ENCODE data around the gene FOXK2. TPM values are rescaled to one million over a fixed set of nuclear protein-coding genes. Genes with fewer than 3 reads are reported as not detected.

Gene FOXK2
- total and polyA plus RNA-seq, 2 experiments from 2014 or later, result 30.2 to 37.7 TPM

DNA sequence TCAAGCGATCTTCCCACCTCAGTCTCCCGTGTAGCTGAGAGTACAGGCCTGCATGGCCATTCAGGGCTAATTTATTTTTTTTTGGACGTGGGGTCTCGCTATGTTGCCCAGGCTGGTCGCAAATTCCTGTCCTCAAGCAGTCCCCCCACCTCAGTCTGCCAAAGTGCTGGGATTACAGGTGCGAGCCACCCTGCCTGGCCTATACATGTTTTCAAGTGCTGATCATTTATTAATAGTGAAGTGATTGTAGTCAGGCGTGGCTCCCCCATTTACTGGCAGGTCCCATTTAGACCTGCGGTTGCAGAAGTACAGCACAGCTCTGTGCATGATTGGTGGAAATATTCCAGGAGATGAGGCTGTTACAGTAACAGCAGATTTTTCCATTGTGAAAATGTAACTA, 8.4 kb downstream of the FOXK2 start:
- no peaks in the 10 kb centered on the region for H3K9me2 ChIP-seq (replicated peaks; ENCODE audit: insufficient read depth)
- H3K4me3 ChIP-seq, result no peak overlapping the region
- no peak overlapping the region for H3K27ac ChIP-seq
- no peak overlapping the region for H3K4me2 ChIP-seq
- 92% methylated on average over 8 of the region's 8 CpGs for WGBS (ENCODE audit: low lambda C conversion rate, missing lambda C conversion rate)
- no peaks in the 10 kb centered on the region for H3K36me3 ChIP-seq (replicated peaks; ENCODE audit: insufficient read depth, low read depth)
- no peaks in the 10 kb centered on the region for H3K27me3 ChIP-seq
- DNase-seq (ENCODE audit: low spot score), result no peak
- no peak overlapping the region for H2AFZ ChIP-seq
- peaks cover 100% of the 10 kb centered on the region for H3K79me2 ChIP-seq
- H3K9me3 ChIP-seq (ENCODE audit: low read depth), result no peaks in the 10 kb centered on the region
- peaks cover 98% of the 10 kb centered on the region for H4K20me1 ChIP-seq (ENCODE audit: insufficient read depth, poor library complexity, severe bottlenecking)
- TF ChIP-seq EZH2 (IDR thresholded peaks at IDR 0.05; ENCODE audit: borderline replicate concordance), result no peak
- TF ChIP-seq, protein P1, sequence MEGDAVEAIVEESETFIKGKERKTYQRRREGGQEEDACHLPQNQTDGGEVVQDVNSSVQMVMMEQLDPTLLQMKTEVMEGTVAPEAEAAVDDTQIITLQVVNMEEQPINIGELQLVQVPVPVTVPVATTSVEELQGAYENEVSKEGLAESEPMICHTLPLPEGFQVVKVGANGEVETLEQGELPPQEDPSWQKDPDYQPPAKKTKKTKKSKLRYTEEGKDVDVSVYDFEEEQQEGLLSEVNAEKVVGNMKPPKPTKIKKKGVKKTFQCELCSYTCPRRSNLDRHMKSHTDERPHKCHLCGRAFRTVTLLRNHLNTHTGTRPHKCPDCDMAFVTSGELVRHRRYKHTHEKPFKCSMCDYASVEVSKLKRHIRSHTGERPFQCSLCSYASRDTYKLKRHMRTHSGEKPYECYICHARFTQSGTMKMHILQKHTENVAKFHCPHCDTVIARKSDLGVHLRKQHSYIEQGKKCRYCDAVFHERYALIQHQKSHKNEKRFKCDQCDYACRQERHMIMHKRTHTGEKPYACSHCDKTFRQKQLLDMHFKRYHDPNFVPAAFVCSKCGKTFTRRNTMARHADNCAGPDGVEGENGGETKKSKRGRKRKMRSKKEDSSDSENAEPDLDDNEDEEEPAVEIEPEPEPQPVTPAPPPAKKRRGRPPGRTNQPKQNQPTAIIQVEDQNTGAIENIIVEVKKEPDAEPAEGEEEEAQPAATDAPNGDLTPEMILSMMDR (IDR thresholded peaks at IDR 0.05; ENCODE audit: poor library complexity), result no peak
- TF ChIP-seq EZH2phosphoT487 (IDR thresholded peaks at IDR 0.05; ENCODE audit: low read depth, severe bottlenecking, unreplicated experiment), result no peak
- peaks cover 50% of the 10 kb centered on the region for H3K4me1 ChIP-seq (ENCODE audit: insufficient read depth)

DNA sequence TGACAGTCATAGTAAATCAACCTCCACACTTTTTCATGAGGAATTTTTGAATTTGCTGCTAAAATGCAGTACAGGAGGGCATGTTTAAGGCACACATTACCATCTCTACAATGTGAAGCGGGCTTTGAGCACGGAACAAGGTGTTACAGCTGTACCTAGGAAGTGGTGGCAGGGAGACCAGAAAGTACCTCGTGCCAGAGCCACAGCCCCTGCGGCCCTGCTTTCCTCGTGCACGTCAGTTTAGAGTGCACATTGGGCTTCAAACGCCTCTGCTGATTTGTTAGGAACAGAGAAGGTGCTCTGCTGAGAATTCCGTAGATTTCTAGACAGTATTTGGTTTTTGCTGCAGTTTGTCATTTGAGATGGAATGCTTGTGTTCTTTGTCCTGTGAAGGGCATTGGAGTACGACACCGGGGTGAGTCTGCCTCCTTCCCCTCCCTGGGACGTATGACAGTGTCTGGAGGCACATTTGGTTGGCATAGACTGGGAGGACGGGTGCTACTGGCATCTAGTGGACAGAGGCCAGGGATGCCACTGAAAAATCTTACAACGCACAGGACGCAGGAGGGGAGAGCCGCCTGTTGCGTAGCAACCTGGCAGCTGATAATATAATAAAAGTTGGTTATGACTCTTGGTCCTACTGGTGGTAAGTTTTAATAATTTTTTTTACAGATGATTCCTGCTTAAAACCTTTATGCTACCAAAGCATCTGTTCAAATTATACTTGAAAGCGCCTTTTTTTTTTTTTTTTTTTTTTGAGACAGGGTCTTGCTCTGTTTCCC, 9.1 kb downstream of the FOXK2 start:
- TF ChIP-seq, protein P1 (IDR thresholded peaks at IDR 0.05; ENCODE audit: poor library complexity), result peak; percentile 35
- TF ChIP-seq EZH2phosphoT487 (IDR thresholded peaks at IDR 0.05; ENCODE audit: low read depth, severe bottlenecking, unreplicated experiment), result no peak
- Histone ChIP-seq H2AFZ (no peak overlapping the region), H3K27me3 (no peaks in the 10 kb centered on the region), H3K4me3 (no peak overlapping the region), H3K4me2 (no peak overlapping the region), H3K9me2 (replicated peaks; ENCODE audit: insufficient read depth) (no peaks in the 10 kb centered on the region), H4K20me1 (ENCODE audit: insufficient read depth, poor library complexity, severe bottlenecking) (peaks cover 98% of the 10 kb centered on the region), H3K9me3 (ENCODE audit: low read depth) (no peaks in the 10 kb centered on the region), H3K4me1 (ENCODE audit: insufficient read depth) (peaks cover 49% of the 10 kb centered on the region), H3K27ac (peak overlapping the region; percentile 6), H3K36me3 (replicated peaks; ENCODE audit: insufficient read depth, low read depth) (no peaks in the 10 kb centered on the region), H3K79me2 (peaks cover 100% of the 10 kb centered on the region)
- peak; percentile 42 for DNase-seq (ENCODE audit: low spot score)
- WGBS (ENCODE audit: low lambda C conversion rate, missing lambda C conversion rate), result 71% methylated on average over 17 of the region's 17 CpGs

DNA sequence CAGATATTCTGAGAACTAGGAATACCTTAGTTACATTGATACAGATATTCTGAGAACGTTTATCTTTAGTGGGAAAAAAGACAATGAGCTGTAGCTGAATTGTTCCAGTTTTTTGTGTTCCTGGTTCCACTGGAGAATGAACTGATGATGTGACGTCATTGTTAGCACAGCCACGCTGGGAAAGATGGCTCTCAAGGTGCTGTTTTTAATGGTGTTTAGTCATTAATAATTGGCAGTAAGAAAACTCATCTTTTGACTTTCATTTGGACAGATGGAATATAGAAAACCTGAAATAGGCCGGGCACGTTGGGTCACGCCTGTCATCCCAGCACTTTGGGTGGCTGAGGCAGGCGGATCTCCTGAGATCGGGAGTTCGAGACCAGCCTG, 10.4 kb downstream of the FOXK2 start:
- no peaks in the 10 kb centered on the region for H3K9me2 ChIP-seq (replicated peaks; ENCODE audit: insufficient read depth)
- peak overlapping the region; percentile 23 for H3K27ac ChIP-seq
- H3K4me3 ChIP-seq, result no peak overlapping the region
- H3K27me3 ChIP-seq, result no peaks in the 10 kb centered on the region
- 88% methylated on average over 9 of the region's 9 CpGs for WGBS (ENCODE audit: low lambda C conversion rate, missing lambda C conversion rate)
- no peak overlapping the region for H3K4me2 ChIP-seq
- DNase-seq (ENCODE audit: low spot score), result no peak
- H4K20me1 ChIP-seq (ENCODE audit: insufficient read depth, poor library complexity, severe bottlenecking), result peaks cover 97% of the 10 kb centered on the region
- H2AFZ ChIP-seq, result no peak overlapping the region
- TF ChIP-seq, protein P1 (IDR thresholded peaks at IDR 0.05; ENCODE audit: poor library complexity), result no peak
- TF ChIP-seq EZH2 (IDR thresholded peaks at IDR 0.05; ENCODE audit: borderline replicate concordance) (no peak), EZH2phosphoT487 (IDR thresholded peaks at IDR 0.05; ENCODE audit: low read depth, severe bottlenecking, unreplicated experiment) (no peak)
- no peaks in the 10 kb centered on the region for H3K36me3 ChIP-seq (replicated peaks; ENCODE audit: insufficient read depth, low read depth)
- H3K4me1 ChIP-seq (ENCODE audit: insufficient read depth), result peaks cover 43% of the 10 kb centered on the region
- peaks cover 100% of the 10 kb centered on the region for H3K79me2 ChIP-seq
- H3K9me3 ChIP-seq (ENCODE audit: low read depth), result no peaks in the 10 kb centered on the region
